HEK293 (cell line): ENCODE results near the gene SYNC.
"Not testable (repeated sequence)": the region's sequence is repeated elsewhere in the genome, so short reads cannot be mapped to it uniquely, and the experiment has no call there.

ENCODE experiments used
- CTCF ChIA-PET: fragments of 350-600 bp; formaldehyde crosslinking; extraction: SDS; loops from one replicate; lab custom pipeline; 2021; ENCODE audit warnings: antibody characterized with exemption; lab: Yijun Ruan, JAX
- POLR2A ChIA-PET: fragments of 300-600 bp; formaldehyde crosslinking; extraction: SDS; loops from one replicate; lab custom pipeline; 2020; ENCODE audit warnings: antibody characterized with exemption, inconsistent platforms; lab: Yijun Ruan, JAX
- H3K27ac ChIP-seq: fragments of 200-500 bp; sonication (Bioruptor generic); 2 replicates; pipeline ENCODE4 v1.5.1; 2014; ENCODE audit warnings: low read depth, low read length, control low read depth, inconsistent platforms; ENCODE audit errors: extremely low read depth
- H3K36me3 ChIP-seq, 2 experiments: fragments of 200-500 bp in 1 of 2; sonication (Bioruptor generic) in 1 of 2; 1 replicate in 1 of 2; 2 replicates in 1 of 2; pipeline ENCODE4 v1.5.1; 2014 to 2017; ENCODE audit warnings: inconsistent platforms in 2 of 2, low read length in 2 of 2; ENCODE audit not compliant: control insufficient read depth in 2 of 2, insufficient read depth in 1 of 2
- H3K4me1 ChIP-seq: fragments of 200-500 bp; sonication (Bioruptor generic); 2 replicates; pipeline ENCODE4 v1.5.1; 2014; ENCODE audit warnings: mild to moderate bottlenecking, low read length, inconsistent platforms; ENCODE audit not compliant: control insufficient read depth, insufficient read depth
- H3K4me3 ChIP-seq: 2 replicates; pipeline ENCODE4 v1.5.1; 2011; ENCODE audit warnings: low read depth, mild to moderate bottlenecking, control low read depth, low read length, moderate library complexity
- H3K9me3 ChIP-seq: fragments of 200-500 bp; sonication (Bioruptor generic); 2 replicates; pipeline ENCODE4 v1.5.1; 2014; ENCODE audit warnings: low read depth, low read length, inconsistent platforms; ENCODE audit not compliant: control insufficient read depth, insufficient read depth
- EGR2 ChIP-seq: fragments of 450-650 bp; formaldehyde crosslinking; IDR thresholded peaks from 2 replicates; pipeline ENCODE4 v1.5.1; 2016; ENCODE audit warnings: low read depth, missing biosample characterization, missing genetic modification characterization
- GLI4 ChIP-seq: fragments of 450-650 bp; formaldehyde crosslinking; IDR thresholded peaks from 2 replicates; pipeline ENCODE4 v1.5.1; 2016; ENCODE audit warnings: missing biosample characterization, missing genetic modification characterization
- GLIS1 ChIP-seq: fragments of 450-650 bp; formaldehyde crosslinking; IDR thresholded peaks from 2 replicates; pipeline ENCODE4 v1.5.1; 2016; ENCODE audit warnings: missing biosample characterization, missing genetic modification characterization
- IKZF3 ChIP-seq: fragments of 450-650 bp; IDR thresholded peaks from 2 replicates; pipeline ENCODE4 v1.5.0; 2018; ENCODE audit warnings: missing biosample characterization, mild to moderate bottlenecking, missing genetic modification characterization, moderate library complexity
- MZF1 ChIP-seq: fragments of 450-650 bp; formaldehyde crosslinking; IDR thresholded peaks from 2 replicates; pipeline ENCODE4 v1.5.1; 2017; ENCODE audit warnings: missing biosample characterization, missing genetic modification characterization, borderline replicate concordance
- PRDM1 ChIP-seq: fragments of 450-650 bp; formaldehyde crosslinking; IDR thresholded peaks from 2 replicates; pipeline ENCODE4; 2016; ENCODE audit warnings: missing biosample characterization, missing genetic modification characterization
- SALL2 ChIP-seq: fragments of 450-650 bp; formaldehyde crosslinking; IDR thresholded peaks from 2 replicates; pipeline ENCODE4 v1.5.0; 2017; ENCODE audit warnings: missing biosample characterization, mild to moderate bottlenecking, missing genetic modification characterization, borderline replicate concordance
- SETDB1 ChIP-seq: IDR thresholded peaks from one replicate; pipeline ENCODE4 v1.6.1; 2017; ENCODE audit warnings: mild to moderate bottlenecking, low read length, moderate library complexity, mixed read lengths; ENCODE audit not compliant: insufficient read length
- ZBTB48 ChIP-seq: fragments of 450-650 bp; formaldehyde crosslinking; IDR thresholded peaks from 2 replicates; pipeline ENCODE4 v1.5.1; 2016; ENCODE audit warnings: missing biosample characterization, missing genetic modification characterization
- ZFP41 ChIP-seq: fragments of 450-650 bp; formaldehyde crosslinking; IDR thresholded peaks from 2 replicates; pipeline ENCODE4 v1.5.1; 2016; ENCODE audit warnings: missing biosample characterization, missing genetic modification characterization, borderline replicate concordance
- ZIC2 ChIP-seq: fragments of 450-650 bp; formaldehyde crosslinking; IDR thresholded peaks from 2 replicates; pipeline ENCODE4 v1.5.1; 2016; ENCODE audit warnings: missing biosample characterization, missing genetic modification characterization
- ZNF133 ChIP-seq: fragments of 450-650 bp; formaldehyde crosslinking; IDR thresholded peaks from 2 replicates; pipeline ENCODE4 v1.5.1; 2016; ENCODE audit warnings: missing biosample characterization, missing genetic modification characterization
- ZNF146 ChIP-seq: fragments of 450-650 bp; formaldehyde crosslinking; IDR thresholded peaks from 2 replicates; pipeline ENCODE4 v1.5.1; 2016; ENCODE audit warnings: missing biosample characterization, missing genetic modification characterization
- ZNF19 ChIP-seq: fragments of 450-650 bp; formaldehyde crosslinking; IDR thresholded peaks from 2 replicates; pipeline ENCODE4; 2016; ENCODE audit warnings: missing biosample characterization, missing genetic modification characterization, low read depth
- ZNF23 ChIP-seq: fragments of 450-650 bp; formaldehyde crosslinking; IDR thresholded peaks from 2 replicates; pipeline ENCODE4 v1.5.1; 2016; ENCODE audit warnings: missing biosample characterization, missing genetic modification characterization, borderline replicate concordance
- ZNF302 ChIP-seq: fragments of 450-650 bp; formaldehyde crosslinking; IDR thresholded peaks from 2 replicates; pipeline ENCODE4 v1.5.1; 2016; ENCODE audit warnings: missing biosample characterization, missing genetic modification characterization, low read depth
- ZNF510 ChIP-seq: fragments of 450-650 bp; formaldehyde crosslinking; IDR thresholded peaks from 2 replicates; pipeline ENCODE4 v1.5.1; 2018; ENCODE audit warnings: mild to moderate bottlenecking, missing genetic modification characterization, missing biosample characterization; ENCODE audit not compliant: insufficient replicate concordance
- ZNF521 ChIP-seq: fragments of 450-650 bp; formaldehyde crosslinking; IDR thresholded peaks from 2 replicates; pipeline ENCODE4 v1.5.1; 2017; ENCODE audit warnings: missing biosample characterization, mild to moderate bottlenecking, missing genetic modification characterization
- ZNF626 ChIP-seq: fragments of 450-650 bp; sonication (Bioruptor Pico); formaldehyde crosslinking; IDR thresholded peaks from 2 replicates; pipeline ENCODE4 v1.5.1; 2018; ENCODE audit warnings: missing biosample characterization, missing genetic modification characterization, inconsistent platforms
- ZNF777 ChIP-seq: fragments of 450-650 bp; formaldehyde crosslinking; IDR thresholded peaks from 2 replicates; pipeline ENCODE4 v1.5.1; 2017; ENCODE audit warnings: missing biosample characterization, missing genetic modification characterization, borderline replicate concordance
- TF ChIP-seq, protein P1 (sequence below): fragments of 450-650 bp; formaldehyde crosslinking; IDR thresholded peaks from 2 replicates; pipeline ENCODE4 v1.5.1; 2016; ENCODE audit warnings: missing biosample characterization, missing genetic modification characterization
- TF ChIP-seq, protein P2 (sequence below): fragments of 450-650 bp; formaldehyde crosslinking; IDR thresholded peaks from 2 replicates; pipeline ENCODE4 v1.5.1; 2016; ENCODE audit warnings: missing biosample characterization, missing genetic modification characterization

Gene SYNC

DNA sequence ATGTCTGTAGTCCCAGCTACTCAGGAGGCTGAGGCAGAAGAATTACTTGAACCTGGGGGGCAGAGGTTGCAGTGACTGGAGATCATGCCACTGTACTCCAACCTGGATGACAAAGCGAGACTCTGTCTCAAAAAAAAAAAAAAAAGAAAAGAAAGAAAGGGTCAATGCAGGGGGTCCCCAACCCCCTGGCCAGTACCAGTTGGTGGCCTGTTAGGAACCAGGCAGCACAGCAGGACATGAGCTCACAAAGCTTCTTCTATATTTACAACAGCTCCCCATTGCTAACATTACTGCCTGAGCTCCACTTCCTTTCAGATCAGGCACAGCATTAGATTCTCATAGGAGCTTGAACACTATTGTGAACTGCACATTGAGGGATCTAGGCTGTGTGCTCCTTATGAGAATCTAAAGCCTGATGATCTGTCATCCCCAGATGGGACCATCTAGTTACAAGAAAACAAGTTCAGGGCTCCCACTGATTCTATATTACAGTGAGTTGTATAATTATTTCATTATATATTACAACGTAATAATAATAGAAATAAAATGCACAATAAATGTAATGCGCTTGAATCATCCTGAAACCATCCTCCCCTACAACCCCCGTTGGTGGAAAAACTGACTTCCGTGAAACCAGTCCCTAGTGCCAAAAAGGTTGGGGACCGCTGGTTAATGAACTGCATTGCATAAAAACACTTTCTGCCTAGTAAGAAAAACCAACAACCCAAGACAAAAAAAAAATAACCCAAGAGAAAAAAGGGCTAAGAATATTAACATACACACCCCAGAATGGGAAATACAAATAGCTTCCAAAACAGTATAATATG, 55.0 kb downstream of the SYNC start:
- POLR2A ChIA-PET, result interaction anchor here (0.7 kb wide), 1 partner anchor 15 kb away, joined by 5 read pairs; no protein-coding TSS in a partner anchor
- Histone ChIP-seq H3K27ac (no peak overlapping the region), H3K36me3 (peaks cover 5 to 17% of the 10 kb centered on the region in 2 experiments; a peak in 2 of 3 replicates), H3K9me3 (no peaks in the 10 kb centered on the region)
- TF ChIP-seq ZBTB48 (tag by site-specific recombination) (no peak), ZFP41 (tag by site-specific recombination) (no peak), ZNF510 (no peak), ZNF521 (no peak), GLI4 (tag by site-specific recombination) (no peak), ZNF133 (tag by site-specific recombination) (no peak), EGR2 (tag by site-specific recombination) (no peak), MZF1 (tag by site-specific recombination) (peak; percentile 26; the same call in 1 of the 2 replicates), ZIC2 (tag by site-specific recombination) (peak; percentile 92), ZNF19 (no peak), GLIS1 (peak; percentile 92), SALL2 (tag by site-specific recombination) (no peak)
- TF ChIP-seq, protein P1, sequence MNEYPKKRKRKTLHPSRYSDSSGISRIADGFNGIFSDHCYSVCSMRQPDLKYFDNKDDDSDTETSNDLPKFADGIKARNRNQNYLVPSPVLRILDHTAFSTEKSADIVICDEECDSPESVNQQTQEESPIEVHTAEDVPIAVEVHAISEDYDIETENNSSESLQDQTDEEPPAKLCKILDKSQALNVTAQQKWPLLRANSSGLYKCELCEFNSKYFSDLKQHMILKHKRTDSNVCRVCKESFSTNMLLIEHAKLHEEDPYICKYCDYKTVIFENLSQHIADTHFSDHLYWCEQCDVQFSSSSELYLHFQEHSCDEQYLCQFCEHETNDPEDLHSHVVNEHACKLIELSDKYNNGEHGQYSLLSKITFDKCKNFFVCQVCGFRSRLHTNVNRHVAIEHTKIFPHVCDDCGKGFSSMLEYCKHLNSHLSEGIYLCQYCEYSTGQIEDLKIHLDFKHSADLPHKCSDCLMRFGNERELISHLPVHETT, result no peak
- TF ChIP-seq, all 188 proteins: peak for 3
- CTCF ChIA-PET, result interaction anchor here (0.7 to 1.2 kb wide), 2 partner anchors 25 to 843 kb away, joined by 3 to 4 read pairs; no protein-coding TSS in a partner anchor
- Histone ChIP-seq H3K4me1 (no peaks in the 10 kb centered on the region), H3K4me3 (no peak overlapping the region)

DNA sequence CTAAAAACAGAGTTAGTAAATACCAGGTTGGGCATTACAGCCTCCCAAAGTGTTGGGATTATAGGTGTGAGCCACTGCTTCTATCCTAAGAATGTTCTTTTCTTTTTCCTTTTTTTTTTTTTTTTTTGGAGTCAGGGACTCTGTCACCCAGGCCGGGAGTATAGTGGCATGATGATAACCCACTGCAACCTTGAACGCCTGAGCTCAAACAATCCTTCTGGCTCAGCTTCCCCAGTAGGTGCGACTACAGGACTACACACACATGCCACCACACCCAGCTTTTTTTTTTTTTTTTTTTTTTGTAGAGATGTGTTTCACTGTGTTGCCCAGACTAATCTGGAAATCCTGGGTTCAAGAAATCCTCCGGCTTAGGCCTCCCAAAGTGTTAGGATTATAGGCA, 58.1 kb downstream of the SYNC start:
- no peak for TF ChIP-seq ZNF777 (tag by site-specific recombination)
- CTCF ChIA-PET, result interaction anchor here (0.6 to 1.1 kb wide), 2 partner anchors 12 to 89 kb away, joined by 3 read pairs; no protein-coding TSS in a partner anchor

DNA sequence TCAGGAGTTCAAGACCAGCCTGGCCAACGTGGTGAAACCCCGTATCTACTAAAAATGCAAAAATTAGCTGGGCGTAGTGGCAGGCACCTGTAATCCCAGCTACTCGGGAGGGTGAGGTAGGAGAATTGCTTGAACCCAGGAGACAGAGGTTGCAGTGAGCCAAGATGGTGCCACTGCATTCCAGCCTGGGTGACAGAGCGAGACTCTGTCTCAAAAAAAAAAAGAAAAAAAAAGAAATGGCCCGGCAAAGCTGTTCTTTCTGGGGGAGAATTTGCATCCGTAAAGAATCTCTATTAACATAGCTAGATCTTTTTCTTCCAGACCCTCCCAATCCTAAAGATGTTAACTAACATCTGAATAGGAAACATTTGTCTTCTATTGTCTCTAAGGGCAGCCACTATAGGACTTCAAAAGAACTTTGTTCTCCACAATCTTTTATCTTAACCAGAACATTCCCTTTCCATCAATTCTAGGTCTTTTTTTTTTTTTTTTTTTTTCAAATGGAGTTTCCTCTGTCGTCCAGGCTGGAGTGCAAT, 60.2 kb downstream of the SYNC start:
- POLR2A ChIA-PET, H3K4me3 ChIP-seq, H3K9me3 ChIP-seq, H3K4me1 ChIP-seq, CTCF ChIA-PET, H3K27ac ChIP-seq: not testable (repeated sequence)
- H3K36me3 ChIP-seq, result peaks cover 3 to 11% of the 10 kb centered on the region in 2 experiments; a peak in 2 of 3 replicates

More for the DNA sequence above, 58.1 kb downstream of the SYNC start:
- POLR2A ChIA-PET, result interaction anchor here (0.6 to 0.7 kb wide), 3 partner anchors 20 to 442 kb away, joined by 3 to 4 read pairs (median 3); no protein-coding TSS in a partner anchor
- Histone ChIP-seq H3K27ac (no peak overlapping the region), H3K36me3 (peaks cover 2 to 13% of the 10 kb centered on the region in 2 experiments; a peak in 2 of 3 replicates), H3K4me3 (no peak overlapping the region), H3K4me1 (no peaks in the 10 kb centered on the region), H3K9me3 (no peaks in the 10 kb centered on the region)

DNA sequence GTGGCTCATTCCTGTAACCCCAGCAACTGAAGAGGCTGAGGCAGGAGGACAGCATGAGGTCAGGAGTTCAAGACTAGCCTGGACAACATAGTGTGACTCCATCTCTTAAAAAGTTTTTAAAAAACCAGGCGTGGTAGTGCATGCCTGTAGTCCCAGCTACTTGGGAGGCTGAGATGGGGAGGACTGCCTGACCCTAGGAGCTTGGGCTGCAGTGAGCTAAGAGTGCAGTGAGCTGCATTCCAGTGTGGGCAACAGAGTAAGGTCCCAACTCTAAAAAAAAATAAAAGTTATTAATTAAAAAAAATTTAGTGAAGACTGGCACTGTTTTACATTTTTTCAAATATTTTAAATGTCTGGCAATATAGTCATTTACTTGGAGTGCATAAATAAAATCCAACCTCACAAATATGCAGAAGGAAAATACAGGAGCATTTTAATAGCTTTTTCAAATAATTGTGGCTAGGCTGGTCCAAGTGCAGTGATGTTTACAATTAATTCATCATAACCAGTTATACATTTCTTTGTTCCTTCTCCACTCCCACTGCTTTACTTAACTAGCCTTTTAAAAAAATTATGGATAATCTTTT, 63.0 kb downstream of the SYNC start:
- POLR2A ChIA-PET, result interaction anchor here (1.7 kb wide), 1 partner anchor 11 kb away, joined by 4 read pairs; the partner anchor contains the start of genes RBBP4 and ZBTB8OS
- Histone ChIP-seq H3K9me3 (no peaks in the 10 kb centered on the region), H3K36me3 (peaks cover 3 to 8% of the 10 kb centered on the region in 2 experiments; a peak in 2 of 3 replicates), H3K27ac (no peak overlapping the region), H3K4me1 (no peaks in the 10 kb centered on the region), H3K4me3 (no peak overlapping the region)
- CTCF ChIA-PET, result interaction anchor here (0.7 to 1.0 kb wide), 3 partner anchors 13 to 1945 kb away, joined by 3 to 5 read pairs (median 3); no protein-coding TSS in a partner anchor
- TF ChIP-seq ZNF626 (tag by site-specific recombination) (no peak), PRDM1 (tag by site-specific recombination) (no peak), ZNF23 (no peak), SETDB1 (no peak), IKZF3 (tag by site-specific recombination) (no peak), ZNF146 (no peak), ZNF302 (no peak)
- TF ChIP-seq, protein P2, sequence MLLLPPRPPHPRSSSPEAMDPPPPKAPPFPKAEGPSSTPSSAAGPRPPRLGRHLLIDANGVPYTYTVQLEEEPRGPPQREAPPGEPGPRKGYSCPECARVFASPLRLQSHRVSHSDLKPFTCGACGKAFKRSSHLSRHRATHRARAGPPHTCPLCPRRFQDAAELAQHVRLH (tag by site-specific recombination), result no peak
